PFSK-1 (cell line): Measurements from ENCODE around the gene CNTNAP2.

Experiments
- POLR2AphosphoS5 ChIP-seq: IDR thresholded peaks from 2 replicates; pipeline ENCODE4 v1.6.1; 2012; ENCODE audit warnings: low read depth, mild to moderate bottlenecking, control low read depth, low read length, moderate library complexity
- REST ChIP-seq, 2 experiments: IDR thresholded peaks; 2 replicates each; pipeline versions ENCODE4 v1.6.1 to v1.8.0; 2011 to 2012; ENCODE audit warnings: low read depth in 2 of 2, low read length in 2 of 2, control low read depth in 1 of 2, inconsistent platforms in 1 of 2, mild to moderate bottlenecking in 1 of 2, moderate library complexity in 1 of 2; ENCODE audit not compliant: insufficient read depth in 1 of 2
- SIN3A ChIP-seq: IDR thresholded peaks from 2 replicates; pipeline ENCODE4 v1.6.1; 2012; ENCODE audit warnings: mild to moderate bottlenecking, low read length, moderate library complexity, borderline replicate concordance; ENCODE audit not compliant: insufficient read depth
- TAF1 ChIP-seq: IDR thresholded peaks from 2 replicates; pipeline ENCODE4 v1.6.1; 2012; ENCODE audit warnings: low read length, control low read depth, borderline replicate concordance; ENCODE audit not compliant: insufficient read depth

- TF ChIP-seq TAF1 (no peak), SIN3A (no peak), POLR2AphosphoS5 (no peak), REST (IDR thresholded peaks at IDR 0.05; ENCODE audit: insufficient read depth in 1 of 2, low read depth in 2 of 2, low read length in 2 of 2) (no peak)
Observed at GRCh38 chr7:146150153-146150552, 33.6 kb downstream of the CNTNAP2 start.
